Natural killer cell (primary cell): ENCODE measurements around the gene CTAGE9. TPM values are rescaled to one million over a fixed set of nuclear protein-coding genes. Genes with fewer than 3 reads are reported as not detected.

ENCODE experiments used
- ATAC-seq, 3 donors: fragments of 150-1000 bp in 2 of 3; fragments of 200-7000 bp in 1 of 3; cut with Tn5 transposase; 1 replicate in 1 of 3; 2 replicates in 2 of 3; pipeline ENCODE4 v1.10.0; 2021; ENCODE audit warnings: mild to moderate bottlenecking in 2 of 3, moderate library complexity in 2 of 3
- DNase-seq, 2 donors: peaks; one replicate each; pipeline versions ENCODE4 v3.0.0 to v3.0.0-alpha.2; 2013 to 2021; ENCODE audit warnings: mixed read lengths in 1 of 2
- H3K27ac ChIP-seq: one replicate; pipeline ENCODE4 v1.5.1; 2013; ENCODE audit warnings: mild to moderate bottlenecking, low read length
- H3K27me3 ChIP-seq: one replicate; pipeline ENCODE4 v1.6.1; 2013; ENCODE audit warnings: low read length; ENCODE audit not compliant: control insufficient read depth, insufficient read depth
- H3K36me3 ChIP-seq: one replicate; pipeline ENCODE4 v1.6.1; 2013; ENCODE audit warnings: low read length; ENCODE audit not compliant: control insufficient read depth, insufficient read depth
- H3K4me1 ChIP-seq: one replicate; pipeline ENCODE4 v1.6.1; 2013; ENCODE audit warnings: low read length; ENCODE audit not compliant: control insufficient read depth, insufficient read depth
- H3K4me3 ChIP-seq: one replicate; pipeline ENCODE4 v1.5.1; 2013; ENCODE audit warnings: low read length
- H3K9me3 ChIP-seq: one replicate; pipeline ENCODE4 v1.6.1; 2013; ENCODE audit warnings: low read length; ENCODE audit not compliant: control insufficient read depth, insufficient read depth
- H3K27ac Mint-ChIP-seq, 2 donors: one replicate each; pipeline ENCODE4 v1.8.0; 2022; ENCODE audit warnings: mild to moderate bottlenecking in 2 of 2, mixed read lengths in 2 of 2, moderate library complexity in 1 of 2
- H3K27me3 Mint-ChIP-seq, 2 donors: one replicate each; pipeline ENCODE4 v1.8.0; 2022; ENCODE audit warnings: low read depth in 2 of 2, mixed read lengths in 2 of 2
- H3K36me3 Mint-ChIP-seq: one replicate; pipeline ENCODE4 v1.8.0; 2022; ENCODE audit warnings: mixed read lengths
- H3K4me1 Mint-ChIP-seq, 2 donors: one replicate each; pipeline ENCODE4 v1.8.0; 2022; ENCODE audit warnings: mixed read lengths in 2 of 2
- H3K4me3 Mint-ChIP-seq: one replicate; pipeline ENCODE4 v1.8.0; 2022; ENCODE audit warnings: mild to moderate bottlenecking, moderate library complexity, mixed read lengths
- H3K9me3 Mint-ChIP-seq, 2 donors: one replicate each; pipeline ENCODE4 v1.8.0; 2022; ENCODE audit warnings: mixed read lengths in 2 of 2
- WGBS: methylation state at CpG from one replicate; pipeline ENCODE4 v1.1.7; 2013; ENCODE audit warnings: missing lambda C conversion rate; ENCODE audit not compliant: insufficient coverage; 5-methylcytosine and 5-hydroxymethylcytosine counted together
- intact Hi-C: fragments of 100-400 bp; cut with micrococcal nuclease; formaldehyde crosslinking; loops from one replicate; pipeline ENCODE4 v1.14.2; 2022
- total RNA-seq, 4 donors: library from RNA; stranded (reverse); fragments of 120-200 nt in 1 of 4; gene quantifications; one replicate each; pipeline versions ENCODE4 v1.2.3 to v1.2.4, GENCODE V29; 2013 to 2022
- TF ChIP-seq, protein P1 (sequence below): fragments of 200-600 bp; IDR thresholded peaks from one replicate; pipeline ENCODE4 v1.8.0; 2022; ENCODE audit warnings: antibody characterized with exemption

The CTAGE9 gene
- total RNA-seq, 3 donors from 2014 or later (not counting 1 experiment from before 2014, with no cell fraction given), result 0.21 TPM; not detected in 2

DNA sequence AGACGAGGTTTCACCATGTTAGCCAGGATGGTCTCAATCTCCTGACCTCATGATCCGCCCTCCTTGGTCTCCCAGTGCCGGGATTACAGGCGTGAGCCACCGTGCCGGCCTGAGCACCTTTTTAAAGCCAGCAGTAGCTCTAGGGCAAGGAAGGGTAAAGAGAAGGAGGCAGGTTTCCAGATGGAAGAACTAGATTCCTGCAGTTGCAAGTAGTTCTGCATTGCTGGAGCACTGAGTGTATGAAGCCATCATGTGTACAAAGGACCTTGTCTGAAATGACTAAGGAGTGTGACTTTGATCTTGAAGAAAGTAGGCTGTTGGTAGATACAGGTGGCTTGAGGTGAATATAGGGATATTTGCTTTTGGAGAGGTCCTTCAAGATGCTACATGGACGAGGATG, 13.9 kb downstream of the CTAGE9 start:
- Histone ChIP-seq H3K27me3 (no peaks in the 10 kb centered on the region), H3K9me3 (no peaks in the 10 kb centered on the region), H3K4me3 (no peak overlapping the region), H3K4me1 (no peaks in the 10 kb centered on the region), H3K36me3 (no peaks in the 10 kb centered on the region), H3K27ac (no peak overlapping the region)
- DNase-seq (no peak), ATAC-seq (no peak)
- WGBS, result 95% methylated on average over 7 of the region's 7 CpGs
- Mint-ChIP-seq H3K27me3 (no peaks in the 10 kb centered on the region), H3K36me3 (no peaks in the 10 kb centered on the region), H3K4me3 (no peak overlapping the region), H3K4me1 (no peaks in the 10 kb centered on the region), H3K27ac (no peak overlapping the region), H3K9me3 (no peaks in the 10 kb centered on the region)
- intact Hi-C loops, result no loop called here
- TF ChIP-seq, protein P1, sequence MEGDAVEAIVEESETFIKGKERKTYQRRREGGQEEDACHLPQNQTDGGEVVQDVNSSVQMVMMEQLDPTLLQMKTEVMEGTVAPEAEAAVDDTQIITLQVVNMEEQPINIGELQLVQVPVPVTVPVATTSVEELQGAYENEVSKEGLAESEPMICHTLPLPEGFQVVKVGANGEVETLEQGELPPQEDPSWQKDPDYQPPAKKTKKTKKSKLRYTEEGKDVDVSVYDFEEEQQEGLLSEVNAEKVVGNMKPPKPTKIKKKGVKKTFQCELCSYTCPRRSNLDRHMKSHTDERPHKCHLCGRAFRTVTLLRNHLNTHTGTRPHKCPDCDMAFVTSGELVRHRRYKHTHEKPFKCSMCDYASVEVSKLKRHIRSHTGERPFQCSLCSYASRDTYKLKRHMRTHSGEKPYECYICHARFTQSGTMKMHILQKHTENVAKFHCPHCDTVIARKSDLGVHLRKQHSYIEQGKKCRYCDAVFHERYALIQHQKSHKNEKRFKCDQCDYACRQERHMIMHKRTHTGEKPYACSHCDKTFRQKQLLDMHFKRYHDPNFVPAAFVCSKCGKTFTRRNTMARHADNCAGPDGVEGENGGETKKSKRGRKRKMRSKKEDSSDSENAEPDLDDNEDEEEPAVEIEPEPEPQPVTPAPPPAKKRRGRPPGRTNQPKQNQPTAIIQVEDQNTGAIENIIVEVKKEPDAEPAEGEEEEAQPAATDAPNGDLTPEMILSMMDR, result no peak

- Histone ChIP-seq H3K27me3 (no peaks in the 10 kb centered on the region), H3K9me3 (no peaks in the 10 kb centered on the region), H3K36me3 (no peaks in the 10 kb centered on the region), H3K27ac (no peak overlapping the region), H3K4me1 (no peaks in the 10 kb centered on the region), H3K4me3 (no peak overlapping the region)
- Mint-ChIP-seq H3K27ac (no peak overlapping the region), H3K4me3 (no peak overlapping the region), H3K36me3 (no peaks in the 10 kb centered on the region), H3K27me3 (no peaks in the 10 kb centered on the region), H3K4me1 (no peaks in the 10 kb centered on the region), H3K9me3 (no peaks in the 10 kb centered on the region)
- no CpG with 5 or more reads among the region's 2 CpGs for WGBS
- TF ChIP-seq, protein P1, result peak; percentile 39
- intact Hi-C loops, result loop anchor here (2.0 kb wide), 1 partner anchor 216 kb away; no protein-coding TSS in a partner anchor
- DNase-seq (peak in 1 of 2 donors; percentile 42), ATAC-seq (peak in 2 of 3 donors; percentile 47 to 71)
Measured at GRCh38 chr6:131694832-131695426, 15.9 kb downstream of the CTAGE9 start.

- no peak overlapping the region for H3K27ac ChIP-seq
- H3K4me1 Mint-ChIP-seq, result no peaks in the 10 kb centered on the region
- H3K27me3 Mint-ChIP-seq, result no peaks in the 10 kb centered on the region
- H3K4me3 Mint-ChIP-seq, result no peak overlapping the region
- no peak overlapping the region for H3K27ac Mint-ChIP-seq
- DNase-seq (no peak), ATAC-seq (no peak)
- WGBS, result 95% methylated on average over 5 of the region's 5 CpGs
- H3K9me3 Mint-ChIP-seq, result no peaks in the 10 kb centered on the region
- intact Hi-C loops, result no loop called here
- no peak overlapping the region for H3K4me3 ChIP-seq
- H3K4me1 ChIP-seq, result no peaks in the 10 kb centered on the region
- no peaks in the 10 kb centered on the region for H3K9me3 ChIP-seq
- TF ChIP-seq, protein P1, result no peak
- no peaks in the 10 kb centered on the region for H3K36me3 ChIP-seq
- H3K36me3 Mint-ChIP-seq, result no peaks in the 10 kb centered on the region
- no peaks in the 10 kb centered on the region for H3K27me3 ChIP-seq
Measured at GRCh38 chr6:131693384-131693783, 17.4 kb downstream of the CTAGE9 start.

DNA sequence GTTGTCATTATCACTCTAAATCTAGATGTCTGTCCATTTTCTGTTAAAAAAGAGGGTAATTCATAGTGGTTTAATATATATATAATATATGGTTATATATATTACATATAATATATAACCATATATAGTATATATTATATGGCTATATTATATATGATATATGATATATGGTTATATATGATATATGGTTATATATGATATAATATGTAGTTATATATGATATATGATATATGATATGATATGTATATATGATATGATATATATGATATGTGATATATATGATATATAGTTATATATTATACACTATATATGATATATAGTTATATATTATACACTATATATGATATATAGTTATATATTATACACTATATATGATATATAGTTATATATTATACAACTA, 18.2 kb downstream of the CTAGE9 start:
- no peak overlapping the region for H3K4me3 ChIP-seq
- intact Hi-C loops, result no loop called here
- no peak for ATAC-seq
- no peaks in the 10 kb centered on the region for H3K27me3 Mint-ChIP-seq
- H3K9me3 ChIP-seq, result no peaks in the 10 kb centered on the region
- H3K4me3 Mint-ChIP-seq, result no peak overlapping the region
- H3K4me1 ChIP-seq, result no peaks in the 10 kb centered on the region
- no peak for DNase-seq
- no peaks in the 10 kb centered on the region for H3K27me3 ChIP-seq
- no peaks in the 10 kb centered on the region for H3K36me3 ChIP-seq
- no peaks in the 10 kb centered on the region for H3K9me3 Mint-ChIP-seq
- no peaks in the 10 kb centered on the region for H3K36me3 Mint-ChIP-seq
- H3K27ac ChIP-seq, result no peak overlapping the region
- no peaks in the 10 kb centered on the region for H3K4me1 Mint-ChIP-seq
- TF ChIP-seq, protein P1, result no peak
- H3K27ac Mint-ChIP-seq, result no peak overlapping the region
